ACHN (cell line): ENCODE data around the gene TBC1D22A.
"Not testable (repeated sequence)": the region's sequence is repeated elsewhere in the genome, so short reads cannot be mapped to it uniquely, and the experiment has no call there.

Experiments used
- DNase-seq: peaks from one replicate; pipeline ENCODE4 v3.0.0-alpha.2; 2015
- in situ Hi-C: cut with HindIII; loops from 2 replicates; pipeline ENCODE4 v1.10.0; 2017; ENCODE audit warnings: low sequenced_read_pairs, low pct_ligation_motif_present, low pct_unique_long_range_greater_than_20kb

The TBC1D22A gene

GRCh38 chr22:47110817-47111443 is 348.5 kb downstream of the TBC1D22A start:
- in situ Hi-C loops = no loop called here
- DNase-seq = no peak

- in situ Hi-C loops = no loop called here
- no peak for DNase-seq
Observed at GRCh38 chr22:47111626-47112581, 349.5 kb downstream of the TBC1D22A start.

- DNase-seq = no peak
- in situ Hi-C loops = no loop called here
Observed at GRCh38 chr22:47112582-47112965, 350.1 kb downstream of the TBC1D22A start.

- in situ Hi-C loops = no loop called here
- no peak for DNase-seq
Observed at GRCh38 chr22:47112994-47113852, 350.8 kb downstream of the TBC1D22A start.

GRCh38 chr22:47113853-47114415 is 351.5 kb downstream of the TBC1D22A start:
- no peak for DNase-seq
- in situ Hi-C loops = no loop called here

GRCh38 chr22:47114813-47115517 is 352.5 kb downstream of the TBC1D22A start:
- in situ Hi-C loops = no loop called here
- DNase-seq = no peak

GRCh38 chr22:47115518-47115890 is 353.1 kb downstream of the TBC1D22A start:
- DNase-seq = no peak
- in situ Hi-C loops = no loop called here

- no peak for DNase-seq
- in situ Hi-C loops = no loop called here
Observed at GRCh38 chr22:47115921-47116320, 353.5 kb downstream of the TBC1D22A start.

GRCh38 chr22:47116426-47117341 is 354.2 kb downstream of the TBC1D22A start:
- in situ Hi-C loops = no loop called here
- no peak for DNase-seq

- DNase-seq, in situ Hi-C loops: not testable (repeated sequence)
Observed at GRCh38 chr22:47117442-47117841, 355.0 kb downstream of the TBC1D22A start.

- in situ Hi-C loops = no loop called here
- no peak for DNase-seq
Observed at GRCh38 chr22:47119181-47119580, 356.7 kb downstream of the TBC1D22A start.

- in situ Hi-C loops = no loop called here
- no peak for DNase-seq
Observed at GRCh38 chr22:47120399-47120798, 357.9 kb downstream of the TBC1D22A start.

- DNase-seq = no peak
- in situ Hi-C loops = no loop called here
Observed at GRCh38 chr22:47121791-47122190, 359.3 kb downstream of the TBC1D22A start.

- no peak for DNase-seq
- in situ Hi-C loops = no loop called here
Observed at GRCh38 chr22:47122441-47123000, 360.1 kb downstream of the TBC1D22A start.

GRCh38 chr22:47123006-47123826 is 360.8 kb downstream of the TBC1D22A start:
- in situ Hi-C loops = no loop called here
- no peak for DNase-seq

- no peak for DNase-seq
- in situ Hi-C loops = no loop called here
Observed at GRCh38 chr22:47123827-47124442, 361.5 kb downstream of the TBC1D22A start.
